GM19240 (cell line): Measurements from ENCODE around the gene PMS1.
"Not testable (repeated sequence)": the region's sequence is repeated elsewhere in the genome, so short reads cannot be mapped to it uniquely, and the experiment has no call there.

ENCODE experiments used
- DNase-seq: peaks from one replicate; pipeline ENCODE4 v3.0.0; 2011; ENCODE audit warnings: low spot score; ENCODE audit not compliant: insufficient read length

The PMS1 gene

DNA sequence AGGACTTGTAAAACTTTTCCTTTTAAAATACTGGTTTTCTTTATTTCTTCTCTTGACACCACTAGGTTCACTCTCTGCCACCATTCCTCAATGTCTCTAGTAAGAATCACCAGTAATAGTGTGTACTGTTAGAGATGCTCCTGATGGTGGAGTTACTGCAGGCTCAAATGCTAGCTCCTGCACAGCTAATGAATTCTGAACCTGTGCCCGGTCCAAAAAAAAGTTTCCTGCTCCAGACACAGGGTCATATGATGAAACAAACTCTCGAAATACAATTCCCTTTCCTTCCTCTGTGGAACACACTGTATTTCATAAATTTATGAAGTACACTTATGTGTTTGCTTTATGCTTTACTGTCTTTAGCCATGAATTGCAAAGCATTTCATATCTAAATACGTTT is 19.2 kb downstream of the PMS1 start:
- DNase-seq, result no peak

DNA sequence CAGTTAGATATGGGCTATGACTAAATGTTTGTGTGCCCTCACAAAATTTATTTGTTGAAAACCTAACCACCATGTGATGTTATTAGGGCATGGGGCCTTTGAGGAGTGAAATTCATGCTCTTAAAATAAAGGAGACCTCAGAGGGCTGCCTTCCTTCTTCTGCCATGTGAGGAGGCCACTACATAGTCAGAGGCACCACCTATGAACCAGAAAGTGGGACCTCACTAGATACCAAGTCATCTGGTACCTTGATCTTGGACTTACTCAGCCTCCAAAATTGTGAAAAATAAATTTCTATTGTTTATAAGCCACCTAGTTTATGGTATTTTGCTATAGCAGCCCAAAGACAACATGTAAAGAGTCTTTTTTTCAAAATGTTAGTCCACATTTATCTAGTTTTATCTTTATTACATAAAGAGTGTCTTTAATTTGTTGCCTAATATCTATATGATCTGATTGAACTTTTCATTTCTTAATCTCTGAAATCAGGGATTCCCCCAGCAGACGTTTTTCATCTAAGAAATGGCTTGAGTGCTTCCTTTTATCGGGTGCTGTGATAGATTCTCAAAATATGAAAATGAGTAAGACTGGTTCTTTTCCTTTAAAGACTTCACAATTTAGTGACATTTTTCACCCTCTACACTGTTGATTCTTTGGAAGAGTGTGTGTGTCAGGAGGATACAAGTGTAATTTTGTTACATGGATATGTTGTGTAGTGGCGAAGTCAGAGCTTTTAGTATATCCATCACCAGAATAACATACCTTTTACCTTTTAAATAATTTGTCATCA is 34.2 kb downstream of the PMS1 start:
- DNase-seq, result no peak

GRCh38 chr2:189819297-189819704 is 35.1 kb downstream of the PMS1 start:
- no peak for DNase-seq

DNA sequence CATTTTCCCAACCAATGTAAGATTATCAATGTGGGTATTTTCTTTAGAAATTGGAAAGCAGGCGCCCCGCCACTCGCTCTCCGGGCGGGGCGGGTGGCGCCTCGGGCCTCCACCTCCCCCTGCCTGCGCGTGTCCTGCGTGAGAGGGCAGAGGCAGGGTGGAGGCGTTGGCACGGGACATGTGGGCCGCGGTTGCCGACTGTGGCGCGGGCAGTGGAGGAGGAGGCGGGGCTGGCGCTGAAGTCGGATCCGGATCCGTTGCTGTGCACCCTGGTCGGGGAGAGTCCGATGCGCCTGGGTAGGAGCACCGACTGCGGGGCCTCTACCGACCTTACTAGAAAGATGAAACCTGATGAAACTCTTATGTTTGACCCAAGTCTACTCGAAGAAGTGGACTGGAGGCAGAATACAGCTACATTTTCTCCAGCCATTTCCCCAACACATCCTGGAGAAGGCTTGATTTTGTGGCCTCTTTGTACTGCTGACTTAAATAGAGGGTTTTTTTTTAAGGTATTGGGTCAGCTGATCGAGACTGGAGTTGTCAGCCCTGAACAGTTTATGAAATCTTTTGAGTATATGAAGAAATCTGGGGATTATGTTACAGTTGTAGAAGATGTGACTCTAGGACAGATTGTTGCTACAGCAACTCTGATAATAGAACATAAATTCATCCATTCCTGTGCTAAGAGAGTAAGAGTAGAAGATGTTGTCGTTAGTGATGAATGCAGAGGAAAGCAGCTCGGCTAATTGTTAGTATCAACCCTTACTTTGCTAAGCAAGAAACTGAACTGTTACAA is 37.9 kb downstream of the PMS1 start:
- DNase-seq, result no peak

DNA sequence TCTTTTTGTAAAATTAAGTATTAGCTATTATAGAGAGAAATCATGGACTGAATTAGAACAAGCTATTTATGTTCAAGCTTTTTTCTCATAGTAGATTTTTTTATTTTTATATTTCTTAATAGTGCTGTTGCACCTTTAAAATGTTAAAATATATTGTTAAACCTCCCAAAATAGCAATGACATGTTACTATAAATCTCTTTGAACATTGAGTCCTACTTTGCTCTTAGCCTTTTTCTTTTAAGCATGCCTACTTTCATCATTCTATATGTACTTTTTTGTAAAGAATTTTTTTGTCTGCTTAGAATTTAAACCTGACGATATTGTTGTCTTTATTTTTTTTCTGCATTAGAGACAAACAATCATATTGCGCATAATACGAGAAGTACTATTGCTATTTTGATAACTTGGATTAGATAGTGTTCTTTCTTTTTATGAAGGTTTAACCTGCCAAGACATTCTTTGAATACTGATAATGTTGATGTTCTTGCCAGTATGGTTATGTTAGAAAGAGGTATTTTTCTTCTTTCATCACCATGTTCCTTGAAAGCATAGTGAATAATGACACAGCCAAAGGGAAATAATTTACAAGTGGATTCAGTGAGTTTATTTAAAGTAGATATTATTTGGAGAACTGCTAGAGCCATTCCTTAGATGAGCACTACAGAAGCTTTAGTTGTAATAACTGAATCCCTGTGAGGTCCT is 40.6 kb downstream of the PMS1 start:
- DNase-seq, result no peak

DNA sequence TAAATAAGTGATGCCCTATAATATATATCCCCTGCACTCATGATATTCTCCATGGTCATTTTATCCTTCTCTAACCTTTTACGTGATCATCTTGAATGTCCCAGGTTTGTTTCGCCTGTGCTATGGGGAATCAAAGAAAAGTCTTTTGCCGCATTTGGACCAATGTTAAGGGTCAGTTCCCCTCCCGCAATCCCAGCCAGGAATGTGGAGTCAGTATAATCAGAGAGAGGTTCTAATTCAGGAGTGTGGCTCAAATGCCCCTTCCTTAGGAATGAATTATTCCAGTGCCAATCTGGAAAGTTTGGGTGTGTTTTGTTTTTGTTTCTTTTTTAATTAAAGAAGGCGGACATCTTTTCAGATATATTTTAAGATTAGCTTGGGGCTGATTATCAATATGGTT is 41.8 kb downstream of the PMS1 start:
- no peak for DNase-seq

DNA sequence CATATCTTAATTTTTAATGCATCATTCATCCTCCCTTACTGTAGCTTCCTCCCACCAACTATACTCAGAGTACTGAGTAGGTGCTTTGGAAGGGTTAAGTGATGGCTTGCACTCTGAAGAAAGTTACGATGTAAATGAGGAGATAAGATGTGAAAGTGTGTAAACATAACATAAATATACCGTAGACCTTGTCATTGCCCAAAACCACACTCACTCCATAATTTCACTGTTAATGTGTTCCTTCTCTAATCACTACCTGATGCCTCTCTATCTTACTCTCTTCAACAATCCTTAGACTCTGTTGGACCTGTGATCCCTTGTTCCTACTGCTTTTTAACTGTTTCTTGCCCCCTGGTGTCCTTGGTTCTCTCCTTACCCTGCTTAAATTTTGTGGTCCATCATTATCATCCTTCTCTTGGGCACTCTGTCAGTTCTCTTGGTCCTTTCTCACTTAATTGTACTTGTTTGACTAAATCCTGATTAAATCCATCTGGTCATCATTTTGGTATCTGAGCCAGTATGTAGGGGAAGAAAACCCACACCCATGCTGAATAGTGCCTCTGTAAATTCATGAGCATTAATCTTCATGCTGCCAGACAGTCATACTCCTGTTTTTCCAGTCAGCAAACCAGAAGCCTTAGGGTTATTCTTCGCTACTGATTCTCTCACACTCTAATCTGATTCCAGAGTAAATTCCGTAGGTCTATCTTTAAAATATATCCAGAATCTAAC is 45.0 kb downstream of the PMS1 start:
- no peak for DNase-seq

DNA sequence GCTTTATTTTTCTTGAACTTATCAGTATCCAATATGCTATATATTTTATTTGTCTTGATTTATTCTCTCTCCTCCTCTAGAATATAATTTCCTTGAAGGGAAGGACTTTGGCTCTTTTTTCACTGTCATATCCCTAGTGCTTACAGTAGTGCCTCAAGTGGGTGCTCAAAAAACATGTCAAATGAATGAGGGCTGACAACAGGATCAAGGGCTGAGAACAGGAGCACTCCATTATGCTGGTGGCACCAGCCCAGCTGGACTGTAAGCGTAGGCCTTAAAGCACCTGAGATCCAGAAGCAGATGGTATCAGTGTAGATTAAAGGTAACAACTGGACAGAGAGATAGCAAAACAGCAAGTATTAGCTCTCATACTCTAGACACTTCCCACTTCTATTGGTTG is 46.3 kb downstream of the PMS1 start:
- no peak for DNase-seq

GRCh38 chr2:189834059-189834458 is 49.8 kb downstream of the PMS1 start:
- no peak for DNase-seq

GRCh38 chr2:189834642-189835041 is 50.4 kb downstream of the PMS1 start:
- DNase-seq, result not testable (repeated sequence)

- DNase-seq, result no peak
These were observed 51.8 kb downstream of the PMS1 start for GRCh38 chr2:189835855-189836558.

GRCh38 chr2:189836644-189837043 is 52.4 kb downstream of the PMS1 start:
- DNase-seq, result no peak

DNA sequence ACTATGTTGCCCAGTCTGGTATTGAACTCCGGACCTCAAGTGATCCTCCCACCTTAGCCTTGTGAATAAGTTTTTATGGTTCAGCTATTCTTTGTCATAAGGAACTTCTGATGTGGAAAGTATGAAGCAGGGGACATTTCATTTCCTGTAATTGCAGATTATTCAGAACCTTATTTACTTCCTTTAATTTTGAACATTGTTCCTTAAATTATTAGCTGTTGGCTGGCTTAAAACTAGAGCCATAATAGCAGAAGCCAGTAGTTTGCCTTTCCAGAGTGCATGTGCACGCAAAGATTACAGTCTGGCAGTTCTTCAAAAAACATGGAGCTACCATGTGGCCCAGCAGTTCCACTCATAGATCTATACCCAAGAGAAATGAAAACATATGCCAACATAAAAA is 53.1 kb downstream of the PMS1 start:
- DNase-seq, result no peak

- DNase-seq, result no peak
These were observed 56.8 kb downstream of the PMS1 start for GRCh38 chr2:189841019-189841418.

DNA sequence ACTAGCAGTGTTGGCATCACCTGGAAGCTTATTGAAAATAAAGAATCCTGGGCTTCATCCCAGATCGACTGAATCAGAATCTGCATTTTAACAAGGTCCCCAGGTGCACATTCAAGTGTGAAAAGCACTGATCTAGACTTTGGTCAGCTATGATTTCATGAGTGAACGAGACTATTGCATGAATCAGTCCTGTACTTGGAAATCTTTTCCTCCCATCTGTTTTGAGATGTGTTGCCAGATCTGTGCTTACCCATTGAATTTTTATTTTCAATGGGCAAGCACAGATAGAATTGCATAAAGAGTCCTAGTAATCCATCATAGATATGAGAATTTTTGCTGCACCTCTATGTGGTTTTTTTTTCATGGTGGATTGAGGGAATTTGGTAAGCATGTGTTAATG is 64.0 kb downstream of the PMS1 start:
- DNase-seq, result no peak

GRCh38 chr2:189849550-189849949 is 65.3 kb downstream of the PMS1 start:
- DNase-seq, result no peak

GRCh38 chr2:189851174-189851826 is 67.0 kb downstream of the PMS1 start:
- no peak for DNase-seq

DNA sequence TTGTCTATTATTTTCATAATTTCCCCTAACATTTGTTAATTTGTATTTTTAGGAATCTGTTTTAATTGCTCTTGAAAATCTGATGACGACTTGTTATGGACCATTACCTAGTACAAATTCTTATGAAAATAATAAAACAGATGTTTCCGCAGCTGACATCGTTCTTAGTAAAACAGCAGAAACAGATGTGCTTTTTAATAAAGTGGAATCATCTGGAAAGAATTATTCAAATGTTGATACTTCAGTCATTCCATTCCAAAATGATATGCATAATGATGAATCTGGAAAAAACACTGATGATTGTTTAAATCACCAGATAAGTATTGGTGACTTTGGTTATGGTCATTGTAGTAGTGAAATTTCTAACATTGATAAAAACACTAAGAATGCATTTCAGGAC is 69.9 kb downstream of the PMS1 start:
- no peak for DNase-seq

DNA sequence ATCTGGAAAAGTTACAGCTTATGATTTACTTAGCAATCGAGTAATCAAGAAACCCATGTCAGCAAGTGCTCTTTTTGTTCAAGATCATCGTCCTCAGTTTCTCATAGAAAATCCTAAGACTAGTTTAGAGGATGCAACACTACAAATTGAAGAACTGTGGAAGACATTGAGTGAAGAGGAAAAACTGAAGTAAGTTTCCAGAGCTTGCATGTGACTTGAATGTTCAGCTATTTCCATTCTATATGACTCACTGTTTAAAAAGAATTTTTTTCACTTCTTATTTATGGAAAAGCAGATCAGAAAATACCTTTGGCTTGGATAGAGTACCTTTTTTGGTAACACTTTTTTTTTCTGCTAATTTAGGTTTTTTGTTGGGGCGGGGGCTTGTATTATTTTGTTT is 70.7 kb downstream of the PMS1 start:
- no peak for DNase-seq

DNA sequence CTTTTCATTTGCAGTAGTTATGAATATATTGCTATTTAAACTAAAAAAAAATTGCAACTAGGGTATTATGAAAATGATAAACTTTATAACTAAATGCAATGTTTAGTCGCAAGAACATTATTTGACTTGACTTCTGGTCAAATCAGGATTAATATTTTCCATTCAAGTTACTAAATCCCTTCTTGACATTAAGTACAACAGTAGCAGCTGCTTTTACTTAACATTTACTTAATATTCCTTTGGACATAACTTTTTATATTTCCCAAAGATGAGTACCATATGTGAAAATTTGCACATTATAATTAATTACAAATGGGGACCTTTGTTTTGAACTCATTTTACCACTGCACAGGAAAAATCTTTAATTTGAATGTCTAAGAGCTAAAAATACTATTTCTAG is 74.0 kb downstream of the PMS1 start:
- no peak for DNase-seq
